Measurements from ENCODE around the gene GALNT2. TPM values are rescaled to one million over a fixed set of nuclear protein-coding genes. Genes with fewer than 3 reads are reported as not detected.

GALNT2 gene
- total RNA-seq, 4 donors from 2014 or later: 50.7 to 85.0 (median 71.8) TPM

- no peak for ATAC-seq (ENCODE audit: low FRiP score)
- DNase-seq (ENCODE audit: low spot score): no peak
Observed at GRCh38 chr1:230126529-230127104, 59.6 kb downstream of the GALNT2 start.

GRCh38 chr1:230127105-230128054 lies 60.3 kb downstream of the GALNT2 start:
- ATAC-seq (ENCODE audit: low FRiP score) (no peak), DNase-seq (ENCODE audit: low spot score) (no peak)
- TF ChIP-seq CTCF (IDR thresholded peaks at IDR 0.05): no peak

More at GRCh38 chr1:230126529-230127104, 59.6 kb downstream of the GALNT2 start:
- TF ChIP-seq CTCF (IDR thresholded peaks at IDR 0.05): no peak

- TF ChIP-seq CTCF (IDR thresholded peaks at IDR 0.05): no peak
- no peak for DNase-seq (ENCODE audit: low spot score)
- no peak for ATAC-seq (ENCODE audit: low FRiP score)
Observed at GRCh38 chr1:230128569-230129285, 61.7 kb downstream of the GALNT2 start.

GRCh38 chr1:230129341-230129740 lies 62.3 kb downstream of the GALNT2 start:
- ATAC-seq (ENCODE audit: low FRiP score) (no peak), DNase-seq (ENCODE audit: low spot score) (no peak)
- TF ChIP-seq CTCF (IDR thresholded peaks at IDR 0.05): no peak

GRCh38 chr1:230130172-230130944 lies 63.3 kb downstream of the GALNT2 start:
- TF ChIP-seq CTCF (IDR thresholded peaks at IDR 0.05): no peak
- DNase-seq (ENCODE audit: low spot score): no peak
- no peak for ATAC-seq (ENCODE audit: low FRiP score)

- DNase-seq (ENCODE audit: low spot score) (no peak), ATAC-seq (ENCODE audit: low FRiP score) (no peak)
- TF ChIP-seq CTCF (IDR thresholded peaks at IDR 0.05): no peak
Observed at GRCh38 chr1:230131457-230131856, 64.4 kb downstream of the GALNT2 start.

Measured in omental fat pad (tissue), 4 donors.